ENCODE data around the gene CARD11.

The CARD11 gene

GRCh38 chr7:2986561-2986960 lies 57.1 kb downstream of the CARD11 start:
- no peaks in the 10 kb centered on the region; the same call in 1 of the 2 replicates for H3K27me3 ChIP-seq
- H3K4me1 ChIP-seq, result no peaks in the 10 kb centered on the region
- H3K36me3 ChIP-seq, result no peaks in the 10 kb centered on the region

GRCh38 chr7:2985866-2986265 lies 57.8 kb downstream of the CARD11 start:
- DNase-seq, result no peak
- TF ChIP-seq CTCF (IDR thresholded peaks at IDR 0.05; ENCODE audit: low read depth, low read length), result no peak
- no peaks in the 10 kb centered on the region for H3K36me3 ChIP-seq
- no peak overlapping the region for H3K4me3 ChIP-seq (ENCODE audit: low read depth, low read length)
- H3K4me1 ChIP-seq, result no peaks in the 10 kb centered on the region
- no peaks in the 10 kb centered on the region for H3K9me3 ChIP-seq
- no peaks in the 10 kb centered on the region; the same call in 1 of the 2 replicates for H3K27me3 ChIP-seq

More at GRCh38 chr7:2986561-2986960, 57.1 kb downstream of the CARD11 start:
- no peak for TF ChIP-seq CTCF (IDR thresholded peaks at IDR 0.05; ENCODE audit: low read depth, low read length)
- Histone ChIP-seq H3K9me3 (no peaks in the 10 kb centered on the region), H3K4me3 (ENCODE audit: low read depth, low read length) (no peak overlapping the region)
- no peak for DNase-seq

GRCh38 chr7:2984091-2984490 lies 59.6 kb downstream of the CARD11 start:
- no peaks in the 10 kb centered on the region for H3K4me1 ChIP-seq
- no peak for TF ChIP-seq CTCF (IDR thresholded peaks at IDR 0.05; ENCODE audit: low read depth, low read length)
- no peak overlapping the region for H3K4me3 ChIP-seq (ENCODE audit: low read depth, low read length)
- no peaks in the 10 kb centered on the region for H3K9me3 ChIP-seq
- no peaks in the 10 kb centered on the region for H3K36me3 ChIP-seq
- no peak for DNase-seq
- H3K27me3 ChIP-seq, result no peaks in the 10 kb centered on the region; the same call in 1 of the 2 replicates

- no peak for TF ChIP-seq CTCF (IDR thresholded peaks at IDR 0.05; ENCODE audit: low read depth, low read length)
Observed at GRCh38 chr7:2983586-2983985, 60.1 kb downstream of the CARD11 start.

GRCh38 chr7:2982831-2983230 lies 60.8 kb downstream of the CARD11 start:
- H3K4me1 ChIP-seq, result no peaks in the 10 kb centered on the region
- no peaks in the 10 kb centered on the region for H3K9me3 ChIP-seq
- no peak overlapping the region for H3K4me3 ChIP-seq (ENCODE audit: low read depth, low read length)
- no peaks in the 10 kb centered on the region for H3K36me3 ChIP-seq
- no peaks in the 10 kb centered on the region; the same call in 1 of the 2 replicates for H3K27me3 ChIP-seq
- DNase-seq, result no peak
- no peak for TF ChIP-seq CTCF (IDR thresholded peaks at IDR 0.05; ENCODE audit: low read depth, low read length)

More at GRCh38 chr7:2983586-2983985, 60.1 kb downstream of the CARD11 start:
- H3K4me3 ChIP-seq (ENCODE audit: low read depth, low read length), result no peak overlapping the region
- no peaks in the 10 kb centered on the region; the same call in 1 of the 2 replicates for H3K27me3 ChIP-seq
- H3K36me3 ChIP-seq, result no peaks in the 10 kb centered on the region
- DNase-seq, result no peak
- H3K4me1 ChIP-seq, result no peaks in the 10 kb centered on the region
- no peaks in the 10 kb centered on the region for H3K9me3 ChIP-seq

GRCh38 chr7:2982401-2982800 lies 61.3 kb downstream of the CARD11 start:
- Histone ChIP-seq H3K9me3 (no peaks in the 10 kb centered on the region), H3K36me3 (no peaks in the 10 kb centered on the region), H3K4me1 (no peaks in the 10 kb centered on the region), H3K4me3 (ENCODE audit: low read depth, low read length) (no peak overlapping the region), H3K27me3 (no peaks in the 10 kb centered on the region; the same call in 1 of the 2 replicates)
- no peak for DNase-seq
- TF ChIP-seq CTCF (IDR thresholded peaks at IDR 0.05; ENCODE audit: low read depth, low read length), result no peak

Data from BE2C (cell line).